B cell (primary cell): Measurements from ENCODE around the gene MICAL3. TPM values are rescaled to one million over a fixed set of nuclear protein-coding genes. Genes with fewer than 3 reads are reported as not detected.

ENCODE experiments used
- ATAC-seq: fragments of 200-7000 bp; cut with Tn5 transposase; one replicate; pipeline ENCODE4 v1.10.0; 2021; ENCODE audit warnings: low read depth, mild to moderate bottlenecking, moderate number of reproducible peaks, moderate library complexity
- CTCF ChIA-PET: fragments of 350-600 bp; sonication (Branson Sonifier 250); formaldehyde crosslinking; loops from one replicate; lab custom pipeline; 2021; ENCODE audit warnings: antibody characterized with exemption, inconsistent platforms; lab: Charles Lee
- POLR2A ChIA-PET: fragments of 350-600 bp; sonication (Branson Sonifier 250); formaldehyde crosslinking; loops from one replicate; lab custom pipeline; 2021; ENCODE audit warnings: antibody characterized with exemption; lab: Charles Lee
- DNase-seq: peaks from one replicate; pipeline ENCODE4 v3.0.0; 2013
- H2AFZ ChIP-seq: 2 replicates; pipeline ENCODE4 v1.6.1; 2012; ENCODE audit warnings: mild to moderate bottlenecking, low read depth, low read length; ENCODE audit not compliant: insufficient read depth, poor library complexity, severe bottlenecking
- H3K27ac ChIP-seq, 2 donors: 1 replicate in 1 of 2; 2 replicates in 1 of 2; pipeline ENCODE4 v1.5.1; 2012 to 2013; ENCODE audit warnings: low read length in 2 of 2, mild to moderate bottlenecking in 2 of 2, moderate library complexity in 1 of 2
- H3K27me3 ChIP-seq, 4 experiments: fragments of 200-600 bp in 1 of 4; sonication (generic) in 1 of 4; replicated peaks in 1 of 4; 1 replicate in 2 of 4; 2 replicates in 2 of 4; pipeline versions ENCODE4 v1.6.1 to v1.7.0; 2013 to 2016; ENCODE audit warnings: low read length in 3 of 4, mild to moderate bottlenecking in 2 of 4, mixed read lengths in 1 of 4, moderate library complexity in 1 of 4; ENCODE audit not compliant: insufficient read depth in 4 of 4, control insufficient read depth in 3 of 4; ENCODE audit errors: control extremely low read depth in 1 of 4
- H3K36me3 ChIP-seq, 2 experiments: replicated peaks in 1 of 2; 1 replicate in 1 of 2; 2 replicates in 1 of 2; pipeline versions ENCODE4 v1.6.1 to v1.7.1; 2013; ENCODE audit warnings: low read length in 1 of 2; ENCODE audit not compliant: insufficient read depth in 2 of 2, control insufficient read depth in 1 of 2; ENCODE audit errors: control extremely low read depth in 1 of 2, extremely low read depth in 1 of 2
- H3K4me1 ChIP-seq, 2 donors: fragments of 200-600 bp in 1 of 2; sonication (generic) in 1 of 2; 1 replicate in 1 of 2; 2 replicates in 1 of 2; pipeline versions ENCODE4 v1.5.1 to v1.6.1; 2013 to 2017; ENCODE audit warnings: low read length in 2 of 2; ENCODE audit not compliant: control insufficient read depth in 2 of 2, insufficient read depth in 2 of 2
- H3K4me2 ChIP-seq: replicated peaks from 2 replicates; pipeline ENCODE3; 2012; ENCODE audit warnings: mild to moderate bottlenecking, low read depth, low read length; ENCODE audit not compliant: poor library complexity, severe bottlenecking
- H3K4me3 ChIP-seq, 5 experiments: fragments of 200-600 bp in 1 of 5; sonication (generic) in 1 of 5; 1 replicate in 3 of 5; 2 replicates in 2 of 5; pipeline versions ENCODE4 v1.5.1 to v1.7.0; 2011 to 2016; ENCODE audit warnings: low read length in 4 of 5, mild to moderate bottlenecking in 4 of 5, low read depth in 2 of 5, control low read depth in 1 of 5, moderate library complexity in 1 of 5; ENCODE audit not compliant: insufficient read depth in 1 of 5; ENCODE audit errors: control extremely low read depth in 1 of 5, extremely low read depth in 1 of 5
- H3K79me2 ChIP-seq: fragments of 200-600 bp; sonication (generic); one replicate; pipeline ENCODE4 v1.6.0; 2016; ENCODE audit warnings: low read length; ENCODE audit not compliant: control insufficient read depth, insufficient read depth
- H3K9ac ChIP-seq: fragments of 200-600 bp; sonication (generic); 2 replicates; pipeline ENCODE4 v1.6.1; 2017; ENCODE audit warnings: mild to moderate bottlenecking, low read length, moderate library complexity
- H3K9me3 ChIP-seq, 3 donors: one replicate each; pipeline versions ENCODE4 v1.6.1 to v1.7.1; 2013; ENCODE audit warnings: low read length in 2 of 3; ENCODE audit not compliant: control insufficient read depth in 2 of 3, insufficient read depth in 1 of 3; ENCODE audit errors: control extremely low read depth in 1 of 3
- H4K20me1 ChIP-seq: 2 replicates; pipeline ENCODE4 v1.6.0; 2012; ENCODE audit warnings: mild to moderate bottlenecking, low read length; ENCODE audit not compliant: insufficient read depth, control insufficient read depth, poor library complexity, severe bottlenecking
- H3K27ac Mint-ChIP-seq: one replicate; pipeline ENCODE4 v1.8.0; 2021; ENCODE audit warnings: mixed read lengths
- H3K27me3 Mint-ChIP-seq: one replicate; pipeline ENCODE4 v1.8.0; 2021; ENCODE audit warnings: mixed read lengths
- H3K4me1 Mint-ChIP-seq: one replicate; pipeline ENCODE4 v1.8.0; 2021; ENCODE audit warnings: mixed read lengths
- H3K4me3 Mint-ChIP-seq: one replicate; pipeline ENCODE4 v1.8.0; 2021; ENCODE audit warnings: mixed read lengths
- H3K9me3 Mint-ChIP-seq: one replicate; pipeline ENCODE4 v1.8.0; 2022; ENCODE audit warnings: mixed read lengths; ENCODE audit not compliant: insufficient read depth
- CTCF ChIP-seq: fragments of 200-600 bp; IDR thresholded peaks from one replicate; pipeline ENCODE4 v1.8.0; 2022; ENCODE audit warnings: antibody characterized with exemption, mild to moderate bottlenecking
- EZH2 ChIP-seq: IDR thresholded peaks from 2 replicates; pipeline ENCODE4 v1.6.1; 2012; ENCODE audit warnings: borderline replicate concordance, low read depth, mild to moderate bottlenecking, moderate library complexity, low read length; ENCODE audit not compliant: insufficient read depth, poor library complexity, severe bottlenecking
- WGBS: methylation state at CpG from one replicate; pipeline ENCODE4 v1.1.5; 2013; ENCODE audit warnings: missing lambda C conversion rate; ENCODE audit not compliant: insufficient coverage; 5-methylcytosine and 5-hydroxymethylcytosine counted together
- intact Hi-C: fragments of 100-400 bp; cut with micrococcal nuclease; formaldehyde crosslinking; loops from one replicate; pipeline ENCODE4 v1.10.0; 2022
- polyA plus RNA-seq: library from polyadenylated mRNA; depleted of rRNA; stranded (reverse); fragments of >200 nt; gene quantifications from 2 replicates; pipeline ENCODE4 v1.2.3, GENCODE V29; 2012
- total RNA-seq, 2 donors: library from RNA; stranded (reverse); fragments of 120-200 nt in 1 of 2; gene quantifications; 1 replicate in 1 of 2; 2 replicates in 1 of 2; pipeline versions ENCODE4 v1.2.3 to v1.2.4, GENCODE V29; 2013 to 2022

Gene MICAL3
- total and polyA plus RNA-seq, 2 donors (not counting 1 experiment from before 2014, with no cell fraction given), result 50.5 to 253 TPM

- H3K27ac Mint-ChIP-seq, result no peak overlapping the region
- Histone ChIP-seq H3K4me1 (peaks cover 61 to 67% of the 10 kb centered on the region in 2 donors), H2AFZ (no peak overlapping the region), H3K36me3 (peaks cover 0 to 6% of the 10 kb centered on the region in 2 experiments), H3K4me2 (no peak overlapping the region), H3K27ac (no peak overlapping the region), H3K9ac (no peak overlapping the region), H3K9me3 (no peaks in the 10 kb centered on the region), H3K4me3 (no peak overlapping the region), H3K79me2 (peaks cover 100% of the 10 kb centered on the region), H3K27me3 (no peaks in the 10 kb centered on the region), H4K20me1 (peaks cover 100% of the 10 kb centered on the region)
- H3K9me3 Mint-ChIP-seq, result no peaks in the 10 kb centered on the region
- intact Hi-C loops, result no loop called here
- H3K4me1 Mint-ChIP-seq, result peaks cover 56% of the 10 kb centered on the region
- no peaks in the 10 kb centered on the region for H3K27me3 Mint-ChIP-seq
- ATAC-seq (no peak), DNase-seq (no peak)
- no peak overlapping the region for H3K4me3 Mint-ChIP-seq
- POLR2A ChIA-PET, result no interaction called here
- CTCF ChIA-PET, result no interaction called here
- TF ChIP-seq CTCF (no peak), EZH2 (no peak)
These were observed 97.3 kb downstream of the MICAL3 start for GRCh38 chr22:17927062-17927461.

- peaks cover 61 to 69% of the 10 kb centered on the region in 2 donors for H3K4me1 ChIP-seq
- intact Hi-C loops, result no loop called here
- H3K4me3 Mint-ChIP-seq, result no peak overlapping the region
- H3K4me2 ChIP-seq, result no peak overlapping the region
- peaks cover 100% of the 10 kb centered on the region for H3K79me2 ChIP-seq
- H3K27me3 ChIP-seq, result no peaks in the 10 kb centered on the region
- WGBS, result 100% methylated on average over 4 of the region's 7 CpGs
- ATAC-seq, result no peak
- DNase-seq, result no peak
- H3K4me1 Mint-ChIP-seq, result peaks cover 51% of the 10 kb centered on the region
- TF ChIP-seq EZH2 (no peak), CTCF (no peak)
- H3K27ac Mint-ChIP-seq, result no peak overlapping the region
- no peak overlapping the region for H3K27ac ChIP-seq
- H3K9me3 Mint-ChIP-seq, result no peaks in the 10 kb centered on the region
- H3K36me3 ChIP-seq, result peaks cover 0 to 6% of the 10 kb centered on the region in 2 experiments
- H4K20me1 ChIP-seq, result peaks cover 100% of the 10 kb centered on the region
- POLR2A ChIA-PET, result no interaction called here
- H3K9me3 ChIP-seq, result no peaks in the 10 kb centered on the region
- CTCF ChIA-PET, result no interaction called here
- no peak overlapping the region for H3K9ac ChIP-seq
- H3K4me3 ChIP-seq, result no peak overlapping the region
- no peaks in the 10 kb centered on the region for H3K27me3 Mint-ChIP-seq
- no peak overlapping the region for H2AFZ ChIP-seq
These were observed 97.8 kb downstream of the MICAL3 start for GRCh38 chr22:17926516-17926915.
